GM21723 (cell line): Measurements from ENCODE around the gene SLX4IP.

ENCODE experiments used
- ATAC-seq: cut with Tn5 transposase; IDR thresholded peaks from one replicate; pipeline ENCODE4 v1.9.1; 2021; ENCODE audit warnings: mild to moderate bottlenecking, moderate library complexity; ENCODE audit not compliant: unreplicated experiment

Gene SLX4IP

GRCh38 chr20:10492065-10492464, 57.0 kb downstream of the SLX4IP start:
- no peak for ATAC-seq

GRCh38 chr20:10492844-10493243, 57.7 kb downstream of the SLX4IP start:
- ATAC-seq: no peak

- no peak for ATAC-seq
These were observed 60.1 kb downstream of the SLX4IP start for GRCh38 chr20:10495173-10495572.

- ATAC-seq: no peak
These were observed 61.4 kb downstream of the SLX4IP start for GRCh38 chr20:10496465-10496864.

- no peak for ATAC-seq
These were observed 62.2 kb downstream of the SLX4IP start for GRCh38 chr20:10497283-10497682.

GRCh38 chr20:10497791-10498190, 62.7 kb downstream of the SLX4IP start:
- ATAC-seq: no peak

- ATAC-seq: no peak
These were observed 63.1 kb downstream of the SLX4IP start for GRCh38 chr20:10498200-10498599.

- ATAC-seq: no peak
These were observed 66.3 kb downstream of the SLX4IP start for GRCh38 chr20:10501402-10501801.

- ATAC-seq: no peak
These were observed 67.0 kb downstream of the SLX4IP start for GRCh38 chr20:10502098-10502526.

GRCh38 chr20:10504608-10504993, 69.5 kb downstream of the SLX4IP start:
- ATAC-seq: no peak

- no peak for ATAC-seq
These were observed 70.1 kb downstream of the SLX4IP start for GRCh38 chr20:10504994-10505730.

GRCh38 chr20:10505827-10506226, 70.7 kb downstream of the SLX4IP start:
- no peak for ATAC-seq

- no peak for ATAC-seq
These were observed 71.9 kb downstream of the SLX4IP start for GRCh38 chr20:10507052-10507451.

GRCh38 chr20:10508060-10508459, 73.0 kb downstream of the SLX4IP start:
- no peak for ATAC-seq

- ATAC-seq: no peak
These were observed 73.6 kb downstream of the SLX4IP start for GRCh38 chr20:10508468-10509251.

GRCh38 chr20:10509376-10509775, 74.3 kb downstream of the SLX4IP start:
- no peak for ATAC-seq

GRCh38 chr20:10510216-10510615, 75.1 kb downstream of the SLX4IP start:
- no peak for ATAC-seq

- peak; percentile 20 for ATAC-seq
These were observed 76.0 kb downstream of the SLX4IP start for GRCh38 chr20:10511170-10511508.

GRCh38 chr20:10511509-10512251, 76.6 kb downstream of the SLX4IP start:
- peak; percentile 97 for ATAC-seq

- no peak for ATAC-seq
These were observed 78.0 kb downstream of the SLX4IP start for GRCh38 chr20:10513061-10513460.

GRCh38 chr20:10513931-10514575, 78.9 kb downstream of the SLX4IP start:
- ATAC-seq: no peak
